ENCODE data around the gene TBCA. TPM values are rescaled to one million over a fixed set of nuclear protein-coding genes. Genes with fewer than 3 reads are reported as not detected.

Gene TBCA
- total RNA-seq, 1 experiment from 2014 or later = 317 TPM

DNA sequence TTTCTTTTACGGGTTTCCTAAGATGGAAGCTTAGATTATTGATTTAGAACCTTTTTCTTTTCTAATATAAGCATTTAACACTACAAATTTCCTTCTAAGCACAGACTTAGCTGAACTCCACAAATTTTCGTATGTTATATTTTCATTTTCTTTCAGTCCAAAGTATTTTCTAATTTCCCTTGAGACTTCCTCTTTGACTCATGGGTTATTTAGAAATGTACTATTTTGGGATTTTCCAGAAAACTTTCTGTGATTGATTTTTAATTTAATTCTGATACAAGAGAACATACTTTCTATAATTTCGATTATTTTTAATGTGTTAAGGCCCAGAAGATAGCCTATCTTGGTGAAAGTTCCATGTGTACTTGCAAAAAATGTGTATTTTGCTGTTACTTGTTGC is 19.7 kb upstream of the TBCA start:
- BruUV-seq (replicated peaks) = no TSS peak
- no peak overlapping the region for H3K27ac ChIP-seq (ENCODE audit: low read depth, low read length)
- H3K4me2 ChIP-seq (ENCODE audit: low read length) = no peak overlapping the region
- H3K9me3 ChIP-seq (ENCODE audit: control insufficient read depth in 1 of 2, insufficient read depth in 1 of 2, low read depth in 1 of 2, low read length in 2 of 2) = no peaks in the 10 kb centered on the region
- intact Hi-C loops (cut with micrococcal nuclease) = no loop called here
- H3K4me3 ChIP-seq (replicated peaks in 1 of 2; ENCODE audit: low read depth in 1 of 2, low read length in 2 of 2) = no peak overlapping the region
- no peak for DNase-seq (ENCODE audit: low read depth, low spot score)
- no peaks in the 10 kb centered on the region for H3K79me2 ChIP-seq (ENCODE audit: insufficient read depth, low read length)
- no peaks in the 10 kb centered on the region for H3K9me2 ChIP-seq (ENCODE audit: insufficient read depth)
- no peak for ATAC-seq
- no peak overlapping the region for H3K9ac ChIP-seq (ENCODE audit: low read length)
- POLR2A ChIA-PET = no interaction called here
- no peaks in the 10 kb centered on the region for H3K36me3 ChIP-seq (ENCODE audit: control insufficient read depth in 1 of 2, insufficient read depth in 2 of 2, low read length in 2 of 2)
- RAD21 ChIA-PET (ENCODE audit: low non-redundant PET in 1 of 2, low total read pairs in 2 of 2, uncharacterized antibody in 2 of 2, unreplicated experiment in 2 of 2) = no interaction called here
- no peaks in the 10 kb centered on the region for H3K27me3 ChIP-seq (ENCODE audit: insufficient read depth, low read length)
- no peak for TF ChIP-seq EZH2 (IDR thresholded peaks at IDR 0.05)
- no peak for TF ChIP-seq TCF7L2 (IDR thresholded peaks at IDR 0.05; ENCODE audit: borderline replicate concordance, extremely low read depth, insufficient read depth, insufficient read length)
- no peak for TF ChIP-seq ELF1 (IDR thresholded peaks at IDR 0.05; ENCODE audit: borderline replicate concordance, low read depth)
- no peak for TF ChIP-seq CBX3 (IDR thresholded peaks at IDR 0.05; ENCODE audit: low read depth)
- TF ChIP-seq, protein P1, sequence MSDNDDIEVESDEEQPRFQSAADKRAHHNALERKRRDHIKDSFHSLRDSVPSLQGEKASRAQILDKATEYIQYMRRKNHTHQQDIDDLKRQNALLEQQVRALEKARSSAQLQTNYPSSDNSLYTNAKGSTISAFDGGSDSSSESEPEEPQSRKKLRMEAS (IDR thresholded peaks at IDR 0.05) = no peak
- TF ChIP-seq, protein P2, sequence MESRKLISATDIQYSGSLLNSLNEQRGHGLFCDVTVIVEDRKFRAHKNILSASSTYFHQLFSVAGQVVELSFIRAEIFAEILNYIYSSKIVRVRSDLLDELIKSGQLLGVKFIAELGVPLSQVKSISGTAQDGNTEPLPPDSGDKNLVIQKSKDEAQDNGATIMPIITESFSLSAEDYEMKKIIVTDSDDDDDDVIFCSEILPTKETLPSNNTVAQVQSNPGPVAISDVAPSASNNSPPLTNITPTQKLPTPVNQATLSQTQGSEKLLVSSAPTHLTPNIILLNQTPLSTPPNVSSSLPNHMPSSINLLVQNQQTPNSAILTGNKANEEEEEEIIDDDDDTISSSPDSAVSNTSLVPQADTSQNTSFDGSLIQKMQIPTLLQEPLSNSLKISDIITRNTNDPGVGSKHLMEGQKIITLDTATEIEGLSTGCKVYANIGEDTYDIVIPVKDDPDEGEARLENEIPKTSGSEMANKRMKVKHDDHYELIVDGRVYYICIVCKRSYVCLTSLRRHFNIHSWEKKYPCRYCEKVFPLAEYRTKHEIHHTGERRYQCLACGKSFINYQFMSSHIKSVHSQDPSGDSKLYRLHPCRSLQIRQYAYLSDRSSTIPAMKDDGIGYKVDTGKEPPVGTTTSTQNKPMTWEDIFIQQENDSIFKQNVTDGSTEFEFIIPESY (IDR thresholded peaks at IDR 0.05; ENCODE audit: extremely low read depth, insufficient replicate concordance, low read length) = no peak
- no peak overlapping the region for H2AFZ ChIP-seq (ENCODE audit: low read depth, low read length, poor library complexity, severe bottlenecking)
- CTCF ChIA-PET = no interaction called here
- no peaks in the 10 kb centered on the region for H4K20me1 ChIP-seq (ENCODE audit: insufficient read depth)
- no peaks in the 10 kb centered on the region for H3K4me1 ChIP-seq (ENCODE audit: control insufficient read depth in 1 of 2, insufficient read depth in 2 of 2, low read length in 2 of 2)

DNA sequence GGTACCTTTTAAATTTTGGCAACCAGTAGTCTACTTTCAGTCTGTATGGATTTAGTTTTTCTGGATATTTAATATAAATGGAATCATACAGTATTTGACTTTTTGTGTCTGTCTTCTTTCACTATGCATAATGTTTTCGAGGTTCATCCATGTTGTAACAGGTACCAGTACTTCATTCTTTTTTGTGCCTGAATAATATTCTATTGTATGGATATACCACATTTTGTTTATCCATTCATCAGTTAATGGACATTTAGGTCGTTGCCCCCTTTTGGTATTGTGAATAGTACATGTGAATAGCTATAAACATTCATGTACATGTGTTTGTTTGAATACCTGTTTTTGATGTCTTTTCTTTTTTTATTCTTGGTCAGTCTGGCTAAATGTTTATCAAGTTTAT is 19.1 kb upstream of the TBCA start:
- ATAC-seq (no peak), DNase-seq (ENCODE audit: low read depth, low spot score) (no peak)
- H3K79me2 ChIP-seq (ENCODE audit: insufficient read depth, low read length) = no peaks in the 10 kb centered on the region
- H3K27me3 ChIP-seq (ENCODE audit: insufficient read depth, low read length) = no peaks in the 10 kb centered on the region
- H3K4me1 ChIP-seq (ENCODE audit: control insufficient read depth in 1 of 2, insufficient read depth in 2 of 2, low read length in 2 of 2) = no peaks in the 10 kb centered on the region
- no peak overlapping the region for H3K4me3 ChIP-seq (replicated peaks in 1 of 2; ENCODE audit: low read depth in 1 of 2, low read length in 2 of 2)
- ChIA-PET POLR2A (no interaction called here), RAD21 (ENCODE audit: low non-redundant PET in 1 of 2, low total read pairs in 2 of 2, uncharacterized antibody in 2 of 2, unreplicated experiment in 2 of 2) (no interaction called here), CTCF (no interaction called here)
- no TSS peak for BruUV-seq (replicated peaks)
- no peaks in the 10 kb centered on the region for H3K36me3 ChIP-seq (ENCODE audit: control insufficient read depth in 1 of 2, insufficient read depth in 2 of 2, low read length in 2 of 2)
- H3K9me2 ChIP-seq (ENCODE audit: insufficient read depth) = no peaks in the 10 kb centered on the region
- H3K4me2 ChIP-seq (ENCODE audit: low read length) = no peak overlapping the region
- H4K20me1 ChIP-seq (ENCODE audit: insufficient read depth) = no peaks in the 10 kb centered on the region
- H3K9me3 ChIP-seq (ENCODE audit: control insufficient read depth in 1 of 2, insufficient read depth in 1 of 2, low read depth in 1 of 2, low read length in 2 of 2) = no peaks in the 10 kb centered on the region
- no peak overlapping the region for H3K27ac ChIP-seq (ENCODE audit: low read depth, low read length)
- H2AFZ ChIP-seq (ENCODE audit: low read depth, low read length, poor library complexity, severe bottlenecking) = no peak overlapping the region
- H3K9ac ChIP-seq (ENCODE audit: low read length) = no peak overlapping the region
- intact Hi-C loops (cut with micrococcal nuclease) = no loop called here
- TF ChIP-seq ELF1 (IDR thresholded peaks at IDR 0.05; ENCODE audit: borderline replicate concordance, low read depth) (no peak), POLR2AphosphoS5 (IDR thresholded peaks at IDR 0.05; ENCODE audit: low read depth, low read length) (no peak), FOSL1 (IDR thresholded peaks at IDR 0.05; ENCODE audit: low read depth) (no peak), SRF (IDR thresholded peaks at IDR 0.05; ENCODE audit: low read depth) (no peak), ZNF274 (IDR thresholded peaks at IDR 0.05; ENCODE audit: low read depth, low read length) (no peak), JUND (IDR thresholded peaks at IDR 0.05) (no peak), EZH2 (IDR thresholded peaks at IDR 0.05) (no peak), EZH2phosphoT487 (IDR thresholded peaks at IDR 0.05; ENCODE audit: borderline replicate concordance) (no peak), YY1 (IDR thresholded peaks at IDR 0.05; ENCODE audit: extremely low read depth, insufficient replicate concordance, low read depth, low read length) (no peak), RAD21 (IDR thresholded peaks at IDR 0.05; ENCODE audit: low read depth) (no peak), TCF7L2 (IDR thresholded peaks at IDR 0.05; ENCODE audit: borderline replicate concordance, extremely low read depth, insufficient read depth, insufficient read length) (no peak), CBX3 (IDR thresholded peaks at IDR 0.05; ENCODE audit: low read depth) (no peak), SIN3A (IDR thresholded peaks at IDR 0.05; ENCODE audit: low read depth) (no peak)
- TF ChIP-seq, protein P2 (IDR thresholded peaks at IDR 0.05; ENCODE audit: extremely low read depth, insufficient replicate concordance, low read length) = no peak

Data from HCT116 (cell line).